IPS-18c (cell line): ENCODE data around the gene WDR27.
"Not testable (repeated sequence)": the region's sequence is repeated elsewhere in the genome, so short reads cannot be mapped to it uniquely, and the experiment has no call there.

ENCODE experiments used
- H3K4me3 ChIP-seq: 2 replicates; pipeline ENCODE4 v1.7.0; 2013; ENCODE audit warnings: low read depth, mild to moderate bottlenecking, low read length, moderate library complexity; ENCODE audit not compliant: insufficient read depth
- H3K9me3 ChIP-seq: one replicate; pipeline ENCODE4 v1.6.1; 2013; ENCODE audit warnings: mild to moderate bottlenecking, low read length, moderate library complexity; ENCODE audit not compliant: control insufficient read depth, insufficient read depth

Gene WDR27

DNA sequence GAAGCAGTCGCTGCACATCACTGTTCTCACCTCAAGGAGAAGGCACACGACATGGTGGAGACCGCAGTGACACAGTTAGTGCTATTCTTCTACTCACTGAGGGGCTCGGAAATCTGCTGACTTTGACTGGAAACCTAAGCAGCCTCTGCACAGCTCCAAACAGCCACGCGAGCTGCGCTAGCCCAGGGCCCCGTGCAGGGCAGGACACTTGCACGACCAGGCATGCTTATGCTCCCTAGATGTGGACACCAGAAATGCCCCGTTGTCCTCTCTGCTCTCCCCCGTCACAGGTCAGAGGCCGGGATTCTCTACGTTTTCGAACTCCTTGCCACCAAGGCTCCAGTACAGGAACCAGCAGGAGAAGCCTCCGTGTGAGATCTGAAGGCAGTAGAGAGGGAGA is 201.1 kb downstream of the WDR27 start:
- H3K4me3 ChIP-seq = no peak overlapping the region
- H3K9me3 ChIP-seq = no peaks in the 10 kb centered on the region

DNA sequence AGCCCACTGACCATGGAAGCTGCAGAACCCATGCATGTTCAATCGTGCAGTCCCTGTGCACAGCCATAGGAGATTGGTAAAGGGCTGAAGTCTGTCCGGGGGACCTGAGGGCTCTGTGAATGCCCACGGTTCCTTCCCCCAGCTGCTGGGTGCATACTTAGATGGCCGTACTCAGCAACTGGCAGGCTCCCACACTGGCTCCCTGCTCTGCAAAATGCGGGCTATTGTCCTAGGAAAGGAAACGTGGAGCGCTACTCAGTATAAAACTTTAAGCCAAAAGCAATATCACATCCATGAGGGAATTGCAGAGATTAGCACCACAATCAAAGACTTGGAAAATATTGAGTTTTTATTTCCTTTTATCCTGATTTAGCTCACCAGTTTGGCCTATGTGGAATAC is 202.0 kb downstream of the WDR27 start:
- Histone ChIP-seq H3K4me3 (no peak overlapping the region), H3K9me3 (no peaks in the 10 kb centered on the region)

DNA sequence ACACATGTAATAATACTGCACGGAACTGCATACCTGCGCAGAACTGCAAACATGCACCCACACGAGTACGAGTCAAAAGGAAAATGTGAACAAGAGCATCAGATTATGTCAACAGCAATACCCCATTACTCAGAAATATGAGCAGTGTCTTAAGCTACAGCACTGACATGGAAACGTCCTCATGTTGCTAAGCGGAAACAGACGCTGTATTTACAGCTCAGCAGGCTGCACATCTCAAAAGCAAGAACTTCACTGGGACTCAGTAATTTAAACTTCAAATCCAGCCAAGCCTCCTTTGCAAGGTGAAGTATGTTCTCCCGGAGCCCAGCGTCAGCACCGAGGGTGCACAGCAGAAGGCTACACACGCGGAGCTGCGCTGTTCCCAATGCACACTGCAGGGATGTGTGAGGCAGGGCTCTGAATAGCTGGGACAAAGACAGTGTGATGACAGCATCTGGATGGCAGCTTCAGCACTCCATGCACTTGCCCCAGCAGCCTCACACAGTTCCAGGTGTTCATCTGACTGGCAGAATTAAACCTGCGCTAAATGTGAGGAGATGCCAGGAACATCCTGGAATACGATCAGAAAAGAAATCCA is 202.8 kb downstream of the WDR27 start:
- H3K4me3 ChIP-seq = no peak overlapping the region
- H3K9me3 ChIP-seq = no peaks in the 10 kb centered on the region

DNA sequence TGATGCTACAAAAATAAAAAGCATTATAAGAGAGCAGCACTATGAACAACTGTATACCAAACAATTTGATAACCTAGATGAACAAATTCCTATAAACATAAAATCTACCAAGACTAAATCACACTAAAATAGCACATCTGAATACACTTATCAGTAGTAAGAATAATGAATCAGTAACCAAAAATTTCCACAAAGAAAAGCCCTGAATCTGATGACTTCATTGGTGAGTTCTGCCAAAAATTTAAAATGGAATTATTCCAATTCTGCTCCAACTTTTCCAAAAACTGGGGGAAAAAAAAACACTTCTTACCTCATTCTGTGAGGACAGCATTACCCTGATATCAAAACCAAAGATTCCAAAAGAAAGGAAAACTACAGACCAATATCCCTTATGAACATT is 206.2 kb downstream of the WDR27 start:
- no peak overlapping the region for H3K4me3 ChIP-seq
- H3K9me3 ChIP-seq = no peaks in the 10 kb centered on the region

DNA sequence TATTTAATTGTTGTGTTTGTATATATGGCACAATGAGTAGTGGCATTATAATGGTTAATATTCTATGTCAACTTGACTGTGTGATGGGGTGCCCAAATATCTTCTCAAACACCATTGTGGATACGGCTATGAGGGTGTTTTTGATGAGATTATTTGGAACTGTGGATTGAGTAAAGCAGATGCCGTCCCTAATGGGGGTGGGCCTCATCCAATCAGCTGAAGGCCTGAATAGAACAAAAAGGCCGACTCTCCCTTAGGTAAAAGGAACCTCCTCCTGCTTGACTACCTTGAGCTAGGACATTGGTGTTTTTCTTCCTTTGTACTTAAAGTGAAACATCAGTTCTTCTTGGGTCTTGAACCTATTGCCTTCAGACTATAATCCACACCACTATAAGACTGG is 207.8 kb downstream of the WDR27 start:
- H3K4me3 ChIP-seq = no peak overlapping the region
- no peaks in the 10 kb centered on the region for H3K9me3 ChIP-seq

DNA sequence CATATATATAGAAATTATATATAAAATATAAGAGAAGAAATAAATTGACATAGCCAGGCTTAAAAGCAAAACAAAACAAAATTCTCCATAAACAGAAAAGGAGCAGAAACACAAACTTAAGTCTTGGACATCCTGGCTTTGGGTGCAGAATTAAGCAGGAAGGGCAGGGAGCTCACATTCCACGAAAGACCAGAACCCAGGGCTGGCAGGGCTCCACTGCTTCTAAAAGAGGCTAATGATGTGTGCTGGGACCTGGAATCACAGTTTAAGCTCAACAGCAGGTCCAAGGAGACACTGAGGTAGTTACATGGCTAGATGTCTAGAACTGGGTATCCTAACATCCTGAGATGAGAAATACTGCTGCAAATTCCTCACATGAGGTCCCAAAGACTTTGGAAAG is 210.3 kb downstream of the WDR27 start:
- H3K4me3 ChIP-seq = no peak overlapping the region
- no peaks in the 10 kb centered on the region for H3K9me3 ChIP-seq

DNA sequence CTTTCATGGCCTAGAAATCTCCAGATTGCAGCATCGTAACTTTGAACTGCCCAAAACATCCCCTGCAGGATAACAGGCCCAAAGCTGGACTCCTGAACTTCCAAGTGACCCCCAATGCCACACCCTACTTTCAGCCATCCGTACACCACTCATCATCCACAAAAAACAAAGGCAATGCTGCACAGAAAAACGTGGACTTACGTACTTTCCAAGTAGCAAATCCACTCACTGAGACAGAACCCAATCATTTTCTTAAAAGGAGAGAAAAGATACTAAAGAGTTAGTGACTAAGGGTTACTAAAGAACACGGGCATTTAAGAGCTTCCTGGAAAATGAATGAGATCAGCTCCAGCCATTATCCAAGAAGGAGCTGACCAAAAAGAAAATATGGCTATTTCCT is 211.0 kb downstream of the WDR27 start:
- no peak overlapping the region for H3K4me3 ChIP-seq
- no peaks in the 10 kb centered on the region for H3K9me3 ChIP-seq

DNA sequence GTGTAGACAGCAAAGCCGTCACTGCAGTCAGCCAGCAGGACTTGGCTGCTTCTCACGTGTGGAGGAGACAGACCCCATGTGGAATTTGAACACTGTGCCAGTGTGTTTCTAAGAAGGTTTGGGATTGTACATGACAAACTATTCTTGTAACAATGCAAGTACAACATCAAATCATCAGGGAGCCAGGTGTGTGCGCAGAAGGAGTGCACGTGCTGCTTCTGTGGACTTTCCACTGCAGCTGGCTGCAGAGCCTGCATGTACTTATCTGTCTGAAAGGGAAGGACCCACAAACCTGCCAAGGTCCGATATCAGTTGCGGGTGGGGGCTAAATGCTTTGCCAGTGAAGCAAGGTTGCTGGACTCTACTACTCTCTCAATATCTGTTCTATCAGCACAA is 211.6 kb downstream of the WDR27 start:
- Histone ChIP-seq H3K9me3 (no peaks in the 10 kb centered on the region), H3K4me3 (no peak overlapping the region)

DNA sequence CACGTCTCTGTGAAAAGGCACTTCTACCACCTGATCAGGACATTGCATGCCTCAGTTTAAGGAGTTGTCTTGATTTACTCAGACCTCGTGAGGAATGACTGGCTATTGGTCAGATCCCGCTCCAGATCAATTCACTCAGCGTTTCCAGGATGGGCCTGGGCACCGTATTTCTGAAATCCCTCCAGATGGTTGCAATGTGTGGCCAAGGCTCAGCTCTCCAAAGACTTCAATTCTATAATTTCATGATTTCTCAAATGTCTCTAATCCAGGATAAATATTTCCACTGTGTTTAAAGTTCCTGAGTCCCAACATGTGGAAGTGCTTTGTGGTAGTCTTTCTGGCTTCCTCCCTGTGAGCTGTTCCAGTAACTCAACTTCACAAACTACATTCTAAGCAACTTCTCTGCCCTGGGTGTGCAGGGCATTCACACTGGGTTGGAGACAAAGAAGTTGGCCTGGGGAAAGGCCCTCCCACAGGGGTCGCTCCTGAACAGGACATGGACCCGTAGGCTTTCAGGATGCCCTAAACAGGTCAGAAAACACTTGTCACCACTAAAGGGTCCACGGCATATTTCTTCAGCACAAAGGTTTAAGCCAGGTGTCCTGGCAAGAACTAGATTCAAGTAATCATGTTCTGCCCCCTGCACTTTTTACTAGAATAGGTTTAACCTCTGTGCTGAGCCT is 212.1 kb downstream of the WDR27 start:
- H3K9me3 ChIP-seq = peaks cover 1% of the 10 kb centered on the region

DNA sequence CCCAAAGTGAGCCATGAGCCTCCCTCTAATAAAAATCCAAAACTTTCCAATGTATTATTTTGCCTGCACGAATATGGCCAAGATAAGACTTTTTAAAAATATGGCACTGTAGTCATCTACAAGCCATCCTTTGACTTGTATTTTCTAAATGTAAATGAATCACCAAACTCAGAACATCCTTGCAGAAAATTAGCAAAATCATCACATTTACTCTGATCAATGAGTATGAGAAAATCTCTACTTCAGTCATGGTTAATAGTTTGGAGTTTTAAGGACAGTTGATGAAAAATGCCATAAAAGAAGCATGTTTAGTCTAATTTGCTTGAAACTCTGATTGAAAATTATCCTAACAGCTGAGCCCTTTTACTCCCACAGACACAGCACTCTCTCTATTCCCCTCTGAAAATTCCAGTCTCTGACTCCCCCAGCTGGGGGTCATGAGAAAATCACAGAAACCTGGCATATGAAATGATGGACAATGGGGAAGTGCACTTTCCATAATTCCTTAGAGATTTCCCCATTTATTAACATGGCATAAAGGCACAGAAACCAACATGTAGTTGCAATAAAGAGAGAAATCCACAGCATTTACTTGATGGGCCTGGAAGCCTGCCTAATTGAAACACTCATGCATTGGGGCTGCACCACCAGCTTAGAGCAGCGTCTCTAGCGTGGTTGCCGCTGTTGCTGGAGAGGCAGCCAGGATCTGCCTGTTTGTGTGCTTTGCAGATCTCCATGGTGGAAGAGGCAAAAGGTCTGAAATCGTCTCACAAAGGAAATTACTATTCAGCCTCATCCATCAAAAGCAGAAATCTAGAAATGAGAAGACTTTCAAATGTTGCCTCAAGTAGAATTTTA is 214.0 kb downstream of the WDR27 start:
- H3K9me3 ChIP-seq = peaks cover 2% of the 10 kb centered on the region
- H3K4me3 ChIP-seq = no peak overlapping the region

More for the DNA sequence above, 212.1 kb downstream of the WDR27 start:
- no peak overlapping the region for H3K4me3 ChIP-seq

DNA sequence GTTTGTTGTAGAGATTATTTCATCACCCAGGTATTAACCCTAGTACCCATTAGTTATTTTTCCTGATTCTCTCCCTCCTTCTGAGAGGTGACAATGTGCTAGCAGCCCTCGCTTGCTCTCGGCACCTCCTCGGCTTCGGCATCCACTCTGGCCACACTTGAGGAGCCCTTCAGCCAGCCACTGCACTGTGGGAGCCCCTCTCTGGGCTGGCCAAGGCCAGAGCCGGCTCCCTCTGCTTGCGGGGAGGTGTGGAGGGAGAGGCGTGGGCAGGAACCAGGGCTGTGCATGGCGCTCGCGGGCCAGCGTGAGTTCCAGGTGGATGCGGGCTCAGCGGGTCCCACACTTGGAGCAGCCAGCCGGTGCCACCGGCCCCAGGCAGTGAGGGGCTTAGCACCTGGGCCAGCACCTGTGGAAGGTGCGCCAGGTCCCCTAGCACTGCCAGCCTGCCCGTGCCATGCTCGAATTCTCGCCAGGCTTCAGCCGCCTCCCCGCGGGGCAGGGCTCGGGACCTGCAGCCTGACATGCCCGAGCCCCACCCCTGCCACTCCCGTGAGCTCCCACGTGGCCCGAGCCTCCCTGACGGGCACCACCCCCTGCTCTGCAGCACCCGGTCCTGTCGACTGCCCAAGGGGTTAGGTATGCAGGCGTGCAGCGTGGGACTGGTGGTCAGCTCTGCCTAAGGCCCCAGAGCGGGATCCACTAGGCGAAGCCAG is 221.9 kb downstream of the WDR27 start:
- H3K4me3 ChIP-seq = no peak overlapping the region
- H3K9me3 ChIP-seq = peaks cover 7% of the 10 kb centered on the region

DNA sequence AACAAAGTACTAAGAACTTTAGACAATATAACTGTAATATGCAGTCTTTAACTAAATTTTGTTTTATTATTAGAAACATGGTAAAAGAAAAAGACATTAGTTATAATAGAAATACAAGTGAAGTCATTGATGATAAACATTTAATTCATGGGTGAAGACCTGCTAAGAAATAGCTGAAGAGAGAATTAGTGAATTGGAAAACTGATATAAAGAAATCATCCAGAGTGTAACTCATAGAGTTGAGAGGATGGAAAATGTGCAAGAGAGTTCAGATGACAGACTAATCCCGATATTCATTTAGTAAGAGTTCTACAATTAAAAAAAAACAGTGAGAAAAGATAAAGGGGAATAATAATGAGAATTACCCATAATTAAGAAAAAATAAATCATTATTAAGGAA is 227.5 kb downstream of the WDR27 start:
- no peak overlapping the region for H3K4me3 ChIP-seq
- H3K9me3 ChIP-seq = peaks cover 2% of the 10 kb centered on the region

DNA sequence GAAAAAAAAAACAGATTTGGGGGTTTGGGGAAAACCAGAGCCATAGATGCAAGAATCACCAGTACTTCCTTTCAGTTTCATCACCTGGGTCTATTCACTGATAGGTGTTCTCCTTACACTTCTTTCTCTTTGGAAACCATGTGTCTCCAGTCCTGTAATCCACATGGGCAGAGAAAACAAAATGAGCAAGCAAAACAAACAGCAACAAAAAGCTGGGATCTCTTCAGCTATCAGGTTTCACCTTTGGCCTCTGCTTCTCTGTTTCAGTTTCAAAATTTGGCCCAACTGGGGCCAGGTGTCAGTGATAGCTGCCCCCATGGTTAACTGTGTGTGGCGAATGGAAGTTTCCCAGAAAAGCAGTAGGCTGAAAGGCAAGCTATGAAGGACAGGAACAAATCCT is 228.2 kb downstream of the WDR27 start:
- H3K9me3 ChIP-seq = peaks cover 2% of the 10 kb centered on the region
- no peak overlapping the region for H3K4me3 ChIP-seq

DNA sequence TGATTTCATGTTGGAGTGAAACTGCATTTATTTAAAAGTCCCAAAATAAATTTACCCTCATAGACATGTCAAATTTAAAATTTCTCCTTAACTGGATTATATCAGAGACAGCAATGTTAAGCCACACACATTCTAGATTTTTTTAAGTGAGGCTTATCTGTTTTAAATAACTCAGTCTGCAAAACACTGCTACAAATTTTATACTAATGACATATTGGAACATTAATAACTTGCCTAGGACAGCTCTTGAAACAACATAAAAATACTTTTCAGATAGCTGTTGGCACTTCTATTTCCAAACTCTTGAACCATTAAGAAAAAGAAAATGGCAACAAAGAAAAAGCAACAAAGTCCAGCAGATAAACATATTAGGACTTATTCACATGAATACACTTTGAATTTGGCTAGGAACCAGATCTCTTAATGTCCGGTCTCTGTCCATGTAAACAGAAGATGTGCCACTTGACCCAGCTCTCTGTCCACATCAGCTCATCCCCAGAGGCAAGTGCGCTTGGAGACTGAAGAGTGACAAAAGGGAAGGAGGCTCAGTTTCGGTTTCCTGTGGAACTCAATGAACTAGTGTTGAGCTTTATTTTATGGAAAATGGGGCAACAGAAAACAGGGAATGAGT is 228.9 kb downstream of the WDR27 start:
- no peak overlapping the region for H3K4me3 ChIP-seq

DNA sequence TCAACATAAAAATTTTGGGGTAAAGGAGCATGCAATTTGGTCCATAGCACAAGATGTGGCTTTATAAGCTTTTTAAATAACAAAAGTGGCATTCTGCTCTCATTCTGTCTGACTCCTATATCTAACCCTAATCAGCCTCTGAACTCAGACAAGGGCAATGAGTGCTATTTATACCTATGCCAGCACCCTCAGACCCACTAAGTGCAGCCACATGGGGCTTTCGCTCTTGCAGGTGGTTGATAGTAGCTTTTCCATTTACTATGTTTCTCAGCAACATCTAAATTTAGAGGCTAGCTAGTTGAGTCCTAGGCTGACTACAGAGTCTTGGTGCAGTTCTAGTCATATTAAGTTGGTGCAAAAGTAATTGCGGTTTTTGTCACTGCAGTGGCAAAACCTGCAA is 231.0 kb downstream of the WDR27 start:
- no peak overlapping the region for H3K4me3 ChIP-seq
- peaks cover 2% of the 10 kb centered on the region for H3K9me3 ChIP-seq

More for the DNA sequence above, 228.9 kb downstream of the WDR27 start:
- peaks cover 2% of the 10 kb centered on the region for H3K9me3 ChIP-seq

DNA sequence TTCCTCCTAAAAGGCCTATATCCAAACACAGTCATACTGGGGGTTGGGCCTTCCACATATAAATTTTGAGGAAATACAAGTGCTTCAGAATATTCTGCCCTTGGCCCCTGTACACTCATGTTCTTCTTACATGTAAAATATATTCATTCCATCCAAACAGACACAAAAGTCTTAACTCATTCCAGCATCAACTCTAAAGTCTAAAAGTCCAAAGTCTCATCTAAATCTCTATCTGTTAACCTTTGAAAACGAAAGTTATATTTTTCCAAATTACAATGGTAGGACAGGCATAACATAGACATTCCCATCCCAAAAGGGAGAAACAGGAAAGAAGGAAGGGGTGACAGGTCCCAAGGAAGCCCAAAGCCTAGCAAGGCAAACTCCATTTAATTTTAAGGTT is 232.8 kb downstream of the WDR27 start:
- Histone ChIP-seq H3K9me3 (peaks cover 2% of the 10 kb centered on the region), H3K4me3 (no peak overlapping the region)

DNA sequence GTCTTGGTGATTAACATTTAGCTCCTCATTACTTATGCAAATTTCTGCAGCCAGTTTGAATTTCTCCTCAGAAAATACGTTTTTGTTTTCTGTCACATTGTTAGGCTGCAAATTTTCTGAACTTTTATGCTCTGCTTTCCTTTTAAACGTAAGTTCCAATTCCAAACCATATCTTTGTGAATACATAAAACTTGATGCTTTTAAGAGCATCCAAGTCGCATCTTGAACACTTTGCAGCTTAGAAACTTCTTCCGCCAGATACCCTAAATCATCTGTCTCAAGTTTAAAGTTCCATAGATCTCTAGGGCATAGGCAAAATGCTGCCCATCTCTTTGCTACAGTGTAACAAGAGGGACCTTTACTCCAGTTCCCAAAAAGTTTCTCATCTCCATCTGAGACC is 234.1 kb downstream of the WDR27 start:
- not testable (repeated sequence) for H3K4me3 ChIP-seq, H3K9me3 ChIP-seq
